Ishikawa (cell line): Measurements from ENCODE around the gene CASP10.

Experiments
- CEBPB ChIP-seq: IDR thresholded peaks from 2 replicates; pipeline ENCODE4 v1.6.1; 2012
- CREB1 ChIP-seq: IDR thresholded peaks from 2 replicates; pipeline ENCODE4 v1.6.1; 2012; ENCODE audit warnings: low read depth
- EGR1 ChIP-seq: IDR thresholded peaks from 2 replicates; pipeline ENCODE4 v1.6.1; 2012
- EP300 ChIP-seq: IDR thresholded peaks from 2 replicates; pipeline ENCODE4 v1.6.1; 2012; ENCODE audit warnings: borderline replicate concordance
- FOXM1 ChIP-seq: IDR thresholded peaks from 2 replicates; pipeline ENCODE4 v1.6.1; 2012; ENCODE audit warnings: low read depth, borderline replicate concordance
- NFIC ChIP-seq: IDR thresholded peaks from 2 replicates; pipeline ENCODE4 v1.6.1; 2012
- RAD21 ChIP-seq: IDR thresholded peaks from 2 replicates; pipeline ENCODE4 v1.6.1; 2012; ENCODE audit warnings: low read depth
- TAF1 ChIP-seq: IDR thresholded peaks from 2 replicates; pipeline ENCODE4 v1.6.1; 2012; ENCODE audit warnings: low read depth, mild to moderate bottlenecking
- TCF12 ChIP-seq: IDR thresholded peaks from 2 replicates; pipeline ENCODE4 v1.6.1; 2012; ENCODE audit warnings: low read depth
- TEAD4 ChIP-seq: IDR thresholded peaks from 2 replicates; pipeline ENCODE4 v1.6.1; 2012
- YY1 ChIP-seq: IDR thresholded peaks from 2 replicates; pipeline ENCODE4 v1.6.1; 2012; ENCODE audit warnings: low read depth
- ZBTB7A ChIP-seq: IDR thresholded peaks from 2 replicates; pipeline ENCODE4 v1.6.1; 2012; ENCODE audit warnings: low read depth
- TF ChIP-seq, protein P1 (sequence below): IDR thresholded peaks from 2 replicates; pipeline ENCODE4 v1.6.1; 2012
- TF ChIP-seq, protein P2 (sequence below): IDR thresholded peaks from 2 replicates; pipeline ENCODE4 v1.6.1; 2012; ENCODE audit warnings: low read depth, mild to moderate bottlenecking
- TF ChIP-seq, protein P3 (sequence below): IDR thresholded peaks from 2 replicates; pipeline ENCODE4 v1.6.1; 2012

CASP10 gene

DNA sequence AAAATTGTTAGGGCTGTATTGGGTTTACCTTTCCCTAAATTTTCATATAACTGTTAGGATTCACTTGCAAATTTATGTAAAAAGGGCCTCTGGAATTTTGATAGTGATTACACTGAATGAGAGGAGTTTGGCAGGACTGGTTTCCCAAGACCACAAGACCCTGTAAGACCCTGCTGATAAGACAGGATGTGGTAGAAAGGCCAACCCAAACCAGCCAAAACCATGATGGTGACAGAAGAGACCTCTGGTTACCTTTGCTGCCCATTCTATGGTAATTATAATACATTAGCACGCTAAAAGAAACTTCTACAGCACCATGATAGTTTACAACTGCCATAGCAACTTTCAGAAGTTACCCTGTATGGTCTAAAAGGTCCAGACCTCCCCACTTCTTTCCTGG, 8.3 kb upstream of the CASP10 start:
- TF ChIP-seq, protein P1, sequence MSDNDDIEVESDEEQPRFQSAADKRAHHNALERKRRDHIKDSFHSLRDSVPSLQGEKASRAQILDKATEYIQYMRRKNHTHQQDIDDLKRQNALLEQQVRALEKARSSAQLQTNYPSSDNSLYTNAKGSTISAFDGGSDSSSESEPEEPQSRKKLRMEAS: no peak
- TF ChIP-seq EGR1 (no peak), CREB1 (no peak), FOXM1 (no peak), TEAD4 (no peak), EP300 (no peak), CEBPB (no peak), TAF1 (no peak), NFIC (no peak), TCF12 (no peak), YY1 (no peak), ZBTB7A (no peak), RAD21 (no peak)
- TF ChIP-seq, protein P2, sequence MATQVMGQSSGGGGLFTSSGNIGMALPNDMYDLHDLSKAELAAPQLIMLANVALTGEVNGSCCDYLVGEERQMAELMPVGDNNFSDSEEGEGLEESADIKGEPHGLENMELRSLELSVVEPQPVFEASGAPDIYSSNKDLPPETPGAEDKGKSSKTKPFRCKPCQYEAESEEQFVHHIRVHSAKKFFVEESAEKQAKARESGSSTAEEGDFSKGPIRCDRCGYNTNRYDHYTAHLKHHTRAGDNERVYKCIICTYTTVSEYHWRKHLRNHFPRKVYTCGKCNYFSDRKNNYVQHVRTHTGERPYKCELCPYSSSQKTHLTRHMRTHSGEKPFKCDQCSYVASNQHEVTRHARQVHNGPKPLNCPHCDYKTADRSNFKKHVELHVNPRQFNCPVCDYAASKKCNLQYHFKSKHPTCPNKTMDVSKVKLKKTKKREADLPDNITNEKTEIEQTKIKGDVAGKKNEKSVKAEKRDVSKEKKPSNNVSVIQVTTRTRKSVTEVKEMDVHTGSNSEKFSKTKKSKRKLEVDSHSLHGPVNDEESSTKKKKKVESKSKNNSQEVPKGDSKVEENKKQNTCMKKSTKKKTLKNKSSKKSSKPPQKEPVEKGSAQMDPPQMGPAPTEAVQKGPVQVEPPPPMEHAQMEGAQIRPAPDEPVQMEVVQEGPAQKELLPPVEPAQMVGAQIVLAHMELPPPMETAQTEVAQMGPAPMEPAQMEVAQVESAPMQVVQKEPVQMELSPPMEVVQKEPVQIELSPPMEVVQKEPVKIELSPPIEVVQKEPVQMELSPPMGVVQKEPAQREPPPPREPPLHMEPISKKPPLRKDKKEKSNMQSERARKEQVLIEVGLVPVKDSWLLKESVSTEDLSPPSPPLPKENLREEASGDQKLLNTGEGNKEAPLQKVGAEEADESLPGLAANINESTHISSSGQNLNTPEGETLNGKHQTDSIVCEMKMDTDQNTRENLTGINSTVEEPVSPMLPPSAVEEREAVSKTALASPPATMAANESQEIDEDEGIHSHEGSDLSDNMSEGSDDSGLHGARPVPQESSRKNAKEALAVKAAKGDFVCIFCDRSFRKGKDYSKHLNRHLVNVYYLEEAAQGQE: no peak
- TF ChIP-seq, protein P3, sequence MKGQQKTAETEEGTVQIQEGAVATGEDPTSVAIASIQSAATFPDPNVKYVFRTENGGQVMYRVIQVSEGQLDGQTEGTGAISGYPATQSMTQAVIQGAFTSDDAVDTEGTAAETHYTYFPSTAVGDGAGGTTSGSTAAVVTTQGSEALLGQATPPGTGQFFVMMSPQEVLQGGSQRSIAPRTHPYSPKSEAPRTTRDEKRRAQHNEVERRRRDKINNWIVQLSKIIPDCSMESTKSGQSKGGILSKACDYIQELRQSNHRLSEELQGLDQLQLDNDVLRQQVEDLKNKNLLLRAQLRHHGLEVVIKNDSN: no peak

DNA sequence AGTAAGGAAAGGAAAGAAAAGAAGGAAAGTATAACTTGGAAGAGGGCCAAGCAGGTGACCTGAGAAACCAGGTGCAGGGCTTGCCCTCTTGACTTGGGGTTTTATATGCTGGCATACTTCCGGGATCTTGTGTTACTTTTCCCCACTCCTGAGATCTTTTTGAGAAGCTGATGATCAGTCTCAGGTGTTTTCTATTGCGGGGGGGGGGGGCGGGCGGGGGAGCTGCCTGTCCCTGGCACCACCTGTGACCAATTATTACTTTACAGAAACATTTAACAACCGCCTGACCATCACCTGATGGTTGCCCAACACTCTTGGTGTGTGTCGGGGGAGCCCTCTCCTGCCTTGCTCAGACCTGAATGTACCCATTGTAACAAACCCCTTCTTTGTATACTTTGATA, 6.9 kb upstream of the CASP10 start:
- no peak for TF ChIP-seq CREB1
- TF ChIP-seq YY1: no peak
- no peak for TF ChIP-seq TEAD4
- no peak for TF ChIP-seq EP300
- TF ChIP-seq TCF12: no peak
- no peak for TF ChIP-seq CEBPB
- no peak for TF ChIP-seq RAD21
- no peak for TF ChIP-seq NFIC
- TF ChIP-seq, protein P1: no peak
- TF ChIP-seq, protein P3: no peak

DNA sequence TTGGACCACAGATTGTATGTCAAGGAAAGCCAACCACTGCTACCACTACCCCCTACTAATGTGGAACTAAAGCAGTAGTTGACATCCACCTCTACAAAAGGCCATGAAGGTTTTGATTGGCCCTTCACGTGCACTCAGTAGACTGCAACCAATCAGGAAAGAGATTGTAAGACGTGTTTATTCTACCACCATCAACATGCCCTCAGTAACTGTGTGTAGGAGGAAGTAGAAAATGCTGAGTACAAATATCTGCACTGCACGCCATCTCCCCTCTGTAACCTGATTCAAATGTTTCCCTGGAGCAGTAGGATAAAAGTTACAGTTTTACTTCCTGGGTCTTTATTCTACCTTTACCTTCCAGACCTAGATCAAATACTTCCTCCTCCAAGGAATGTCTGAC, 2.9 kb upstream of the CASP10 start:
- no peak for TF ChIP-seq YY1
- TF ChIP-seq, protein P2: no peak
- TF ChIP-seq CEBPB: no peak
- no peak for TF ChIP-seq TCF12
- no peak for TF ChIP-seq EP300
- no peak for TF ChIP-seq FOXM1
- no peak for TF ChIP-seq TAF1
- TF ChIP-seq, protein P1: no peak
- no peak for TF ChIP-seq TEAD4

DNA sequence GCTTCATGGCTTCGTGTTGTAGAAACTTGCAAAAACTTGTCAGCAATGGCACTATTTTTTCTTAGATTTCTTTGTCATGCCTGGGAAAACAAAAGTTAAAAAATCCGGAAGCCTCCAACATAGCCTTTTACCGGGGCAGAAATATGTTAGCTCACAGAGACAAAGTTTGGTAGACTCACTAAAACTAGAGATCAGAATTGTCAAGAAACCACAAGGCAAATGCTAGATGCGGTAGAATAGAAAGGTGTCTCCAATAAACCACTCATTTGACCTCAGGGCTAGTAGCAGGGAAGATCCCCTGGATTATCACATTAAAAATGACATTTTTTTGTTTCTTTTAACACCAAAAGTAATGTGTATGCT, 405 bp downstream of the CASP10 start:
- TF ChIP-seq, protein P2: no peak
- TF ChIP-seq TAF1 (no peak), EGR1 (no peak), TEAD4 (no peak), ZBTB7A (no peak)
- TF ChIP-seq, protein P1: 0 out of 2 replicates have a peak, but pooled peaks have one; percentile 6

DNA sequence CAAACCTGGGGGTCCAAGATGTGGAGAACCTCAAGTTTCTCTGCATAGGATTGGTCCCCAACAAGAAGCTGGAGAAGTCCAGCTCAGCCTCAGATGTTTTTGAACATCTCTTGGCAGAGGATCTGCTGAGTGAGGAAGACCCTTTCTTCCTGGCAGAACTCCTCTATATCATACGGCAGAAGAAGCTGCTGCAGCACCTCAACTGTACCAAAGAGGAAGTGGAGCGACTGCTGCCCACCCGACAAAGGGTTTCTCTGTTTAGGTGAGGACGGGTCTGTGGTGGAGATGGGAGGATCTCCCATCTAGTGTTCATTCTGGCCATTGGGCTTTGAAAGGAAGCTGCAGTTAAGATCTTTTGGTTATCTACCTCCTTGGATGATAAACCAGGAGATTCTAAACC, 2.9 kb downstream of the CASP10 start:
- TF ChIP-seq EP300 (no peak), CREB1 (no peak), EGR1 (no peak)
- TF ChIP-seq, protein P3: no peak
